Stimulated activated CD8-positive, alpha-beta memory T cell treated with anti-CD3 and anti-CD28 coated beads, Interleukin-15, amount 100 ng/mL, for 4 hours (primary cell): ENCODE results near the gene PDLIM7.
"Not testable (repeated sequence)": the region's sequence is repeated elsewhere in the genome, so short reads cannot be mapped to it uniquely, and the experiment has no call there.

ENCODE experiments used
- DNase-seq, 2 donors: peaks; one replicate each; pipeline ENCODE4 v3.0.0-alpha.2; 2020; ENCODE audit warnings: low read depth in 2 of 2

Gene PDLIM7

GRCh38 chr5:177491983-177492746 is 5.2 kb downstream of the PDLIM7 start:
- DNase-seq: no peak

DNA sequence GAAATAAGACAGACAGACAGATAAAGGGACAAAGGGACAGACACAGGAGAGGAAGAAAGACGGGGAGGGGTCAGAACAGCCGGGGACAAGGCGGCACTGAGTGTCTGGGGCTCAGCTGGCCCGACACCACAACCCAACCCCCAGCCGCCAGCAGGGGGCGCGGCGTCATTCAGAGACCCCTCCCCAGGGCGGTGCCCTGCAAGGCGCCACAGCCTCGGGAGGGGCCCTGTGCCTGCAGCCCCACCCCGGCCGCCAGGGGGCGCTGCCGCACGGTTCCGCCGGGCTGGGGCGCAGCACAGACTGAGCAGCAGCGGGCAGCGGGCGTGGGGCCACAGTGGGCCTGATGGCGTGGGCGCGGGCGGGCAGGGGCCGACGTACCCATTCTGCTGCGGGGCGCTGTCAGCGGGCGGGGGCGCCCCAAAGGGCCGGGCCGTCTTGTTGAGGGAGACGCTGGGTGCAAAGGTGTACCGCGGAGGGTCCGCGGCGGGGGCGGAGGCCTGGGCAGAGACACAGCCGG is 5.9 kb downstream of the PDLIM7 start:
- DNase-seq: no peak

GRCh38 chr5:177490992-177491391 is 6.4 kb downstream of the PDLIM7 start:
- DNase-seq: no peak

GRCh38 chr5:177490311-177490991 is 7.0 kb downstream of the PDLIM7 start:
- no peak for DNase-seq

DNA sequence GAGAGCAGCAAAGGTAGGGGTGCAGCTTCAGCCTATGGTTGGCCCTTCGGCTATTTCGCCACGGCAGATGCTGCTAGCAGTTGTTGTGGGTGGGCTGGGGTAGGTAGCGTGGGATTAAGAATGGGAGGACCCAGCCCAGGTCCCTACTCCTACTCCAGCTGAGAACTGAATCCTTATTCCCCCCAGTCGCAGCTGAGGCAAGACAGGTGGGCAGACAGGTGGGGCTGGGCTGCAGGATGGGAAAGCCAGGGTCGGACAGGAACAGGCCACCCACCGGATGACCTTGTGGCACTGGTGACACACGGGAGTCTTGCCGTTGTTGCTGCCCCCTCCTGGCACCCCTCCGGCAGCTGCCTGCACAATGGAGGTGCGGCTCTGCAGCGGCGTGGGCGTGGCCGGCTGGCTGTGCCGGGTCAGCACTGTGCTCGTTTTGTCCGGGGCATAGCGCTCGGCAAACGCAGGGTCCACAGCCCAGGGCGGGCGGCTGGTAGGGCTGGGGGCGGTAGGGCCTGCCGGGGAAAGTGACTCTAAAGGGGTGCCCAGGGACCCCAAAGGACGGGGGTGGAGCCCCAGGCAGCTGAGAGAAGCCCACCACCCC is 8.2 kb downstream of the PDLIM7 start:
- no peak for DNase-seq

- no peak for DNase-seq
Observed at GRCh38 chr5:177487975-177488374, 9.4 kb downstream of the PDLIM7 start.

- DNase-seq: no peak
Observed at GRCh38 chr5:177487144-177487543, 10.3 kb downstream of the PDLIM7 start.

DNA sequence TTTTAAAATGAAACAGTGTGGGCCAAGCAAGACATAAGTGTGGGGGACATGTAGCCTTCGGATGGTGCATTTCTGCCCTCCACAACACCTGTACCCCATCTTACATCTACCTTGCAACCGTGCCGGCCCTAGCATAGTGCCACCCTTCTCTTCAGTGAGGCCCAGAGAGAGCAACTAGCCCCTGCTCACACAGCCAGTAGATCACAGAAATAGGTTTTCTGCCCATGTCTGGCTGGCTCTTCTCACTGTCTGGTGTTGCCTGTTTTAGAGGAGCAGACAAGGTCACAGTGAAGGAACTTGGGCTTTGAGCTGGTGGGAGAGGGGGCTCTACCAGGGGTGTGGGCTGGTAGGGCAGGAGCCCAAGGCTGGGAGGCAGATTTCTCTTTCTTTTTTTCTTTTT is 11.1 kb downstream of the PDLIM7 start:
- no peak for DNase-seq

GRCh38 chr5:177485753-177486152 is 11.7 kb downstream of the PDLIM7 start:
- not testable (repeated sequence) for DNase-seq

GRCh38 chr5:177484902-177485549 is 12.4 kb downstream of the PDLIM7 start:
- no peak for DNase-seq

DNA sequence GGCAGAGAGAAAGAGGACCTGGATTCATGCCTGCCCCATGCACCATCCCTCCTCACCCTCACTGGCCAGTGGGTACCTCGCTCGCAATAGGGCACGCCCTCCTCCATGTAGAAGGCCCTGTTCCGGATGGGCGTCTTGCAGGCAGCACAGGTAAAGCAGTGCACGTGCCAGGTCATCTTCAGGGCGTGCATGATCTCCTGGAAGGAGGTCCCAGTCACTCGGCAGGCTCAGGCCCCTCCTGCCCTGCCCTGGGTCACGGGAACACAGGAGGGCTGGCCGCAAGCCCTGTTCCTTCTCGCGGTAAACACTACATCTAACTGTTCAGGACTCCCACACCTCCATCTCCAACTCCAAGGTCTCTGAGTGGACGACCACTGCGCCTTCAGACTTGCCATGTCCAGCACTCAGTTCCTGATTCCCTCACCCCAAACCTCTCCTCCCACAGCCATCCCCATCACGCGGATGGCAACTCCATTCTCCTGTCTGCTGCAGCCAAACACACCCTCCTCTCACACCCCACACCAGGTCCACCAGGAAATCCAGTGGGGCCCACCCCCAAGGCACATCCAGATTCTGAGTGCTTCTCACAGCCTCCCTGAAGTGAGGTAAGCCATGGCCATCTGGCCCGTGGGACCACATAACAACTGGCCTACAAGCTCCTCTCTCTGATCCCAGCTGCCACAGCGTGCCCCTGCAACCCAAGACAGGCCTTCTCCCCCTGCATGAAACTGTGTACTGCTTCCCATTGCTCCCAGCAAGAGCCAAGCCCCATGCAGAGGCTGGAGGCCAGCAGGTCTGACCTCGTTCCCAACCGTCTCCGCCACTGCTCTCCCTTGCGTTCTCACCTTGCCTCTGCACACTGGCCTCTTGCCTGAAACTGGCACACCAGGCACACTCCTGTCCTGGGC is 13.2 kb downstream of the PDLIM7 start:
- DNase-seq: no peak

DNA sequence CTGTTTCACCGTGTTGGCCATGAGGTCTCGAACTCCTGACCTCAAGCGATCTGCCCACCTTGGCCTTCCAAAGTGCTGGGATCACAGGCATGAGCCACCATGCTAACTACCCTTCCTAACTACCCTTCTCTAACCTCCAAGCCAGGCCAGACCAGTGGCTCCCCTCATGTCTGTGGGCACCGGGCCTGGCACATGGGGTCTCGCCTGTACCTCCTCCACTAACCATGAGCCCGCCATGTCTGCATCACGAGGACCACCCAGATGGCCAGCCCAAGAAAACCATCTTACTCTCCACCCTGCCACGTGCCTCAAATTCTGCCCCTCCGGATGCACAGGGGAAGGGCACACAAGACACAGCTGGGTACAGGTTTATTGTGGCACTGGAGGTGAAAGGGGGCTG is 14.4 kb downstream of the PDLIM7 start:
- DNase-seq: no peak

DNA sequence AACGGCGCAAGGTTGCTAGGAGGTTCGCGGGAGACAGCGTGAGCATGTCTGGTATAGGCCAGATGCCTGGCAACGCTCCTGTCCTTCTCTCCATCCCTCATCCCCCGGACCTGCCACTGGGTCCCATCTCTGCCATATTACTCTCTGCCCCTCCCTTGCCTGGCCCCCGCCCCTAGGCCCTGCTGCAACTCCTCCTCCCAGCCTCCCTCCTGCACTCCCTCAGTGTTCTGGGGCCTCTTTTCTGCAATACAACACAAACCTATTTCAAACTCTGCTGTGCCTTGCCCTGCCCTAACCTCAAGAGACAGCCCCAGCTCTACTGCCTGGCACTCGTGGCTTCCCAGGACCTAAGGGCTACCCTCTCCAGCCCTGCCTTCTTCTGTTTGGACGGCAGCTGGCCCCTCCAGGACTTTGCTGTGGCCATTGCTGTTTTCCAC is 15.0 kb downstream of the PDLIM7 start:
- no peak for DNase-seq

DNA sequence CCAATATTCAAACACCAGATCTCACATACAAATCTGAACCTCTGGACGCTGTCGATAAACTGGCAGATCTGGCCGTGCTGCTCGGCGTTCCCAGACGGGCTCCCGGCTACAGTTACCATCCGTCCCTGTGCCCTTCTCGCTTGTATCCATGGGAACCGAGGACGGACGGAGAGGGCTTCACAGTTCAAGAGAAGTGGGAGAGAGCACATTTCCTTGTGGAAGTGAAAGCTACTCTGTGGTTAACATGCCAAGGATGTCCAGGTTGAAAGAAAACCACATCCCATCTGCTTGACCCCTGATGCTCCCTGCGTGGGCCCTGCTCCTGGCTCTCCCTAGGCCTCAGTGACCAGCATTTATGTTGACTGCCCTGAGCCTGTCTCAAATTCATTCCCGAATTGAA is 17.6 kb downstream of the PDLIM7 start:
- DNase-seq: no peak

DNA sequence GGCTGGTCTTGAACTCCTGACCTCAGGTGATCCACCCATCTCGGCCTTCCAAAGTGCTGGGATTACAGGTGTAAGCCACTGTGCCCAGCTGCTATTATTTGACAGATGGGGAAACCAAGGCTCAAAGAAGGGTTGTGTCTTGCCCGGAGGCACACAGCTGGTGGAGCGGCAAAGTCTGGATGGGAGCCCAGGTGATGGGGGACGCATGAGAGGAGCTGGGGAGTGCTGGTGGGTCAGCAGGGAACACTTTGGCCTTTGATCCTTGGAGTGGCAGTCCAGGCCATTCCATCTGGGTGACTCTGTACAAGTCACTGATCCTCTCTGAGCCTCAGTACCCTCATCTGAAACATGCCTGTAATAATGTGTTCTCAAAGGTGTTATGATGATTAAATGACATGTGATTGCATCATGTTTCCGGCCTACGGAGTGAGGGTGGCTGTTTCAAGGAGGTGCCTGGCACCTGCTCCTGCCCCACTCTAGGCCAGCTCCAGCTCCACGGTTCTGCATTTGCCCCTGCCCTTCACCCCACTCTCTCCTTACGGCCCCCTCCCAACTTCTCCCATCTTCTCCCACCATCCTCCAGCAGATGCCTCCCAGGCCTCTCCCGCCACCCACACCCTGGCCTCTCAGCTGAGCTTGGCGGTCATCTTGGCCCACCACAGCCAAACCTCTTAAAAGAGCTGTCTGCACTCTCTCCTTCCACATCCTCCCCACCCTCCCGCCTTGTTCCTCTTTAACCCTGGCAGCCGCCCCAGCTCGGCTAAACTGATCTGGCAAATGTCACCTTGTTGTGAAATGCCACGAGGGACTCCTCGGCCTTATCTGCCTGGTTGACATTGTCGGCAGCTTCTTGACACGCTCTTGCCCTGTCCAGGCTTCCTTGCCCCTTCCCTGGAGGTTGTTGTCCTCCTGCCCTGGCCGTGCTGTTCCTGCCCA is 18.4 kb downstream of the PDLIM7 start:
- peak in 1 of 2 donors; percentile 16 for DNase-seq

DNA sequence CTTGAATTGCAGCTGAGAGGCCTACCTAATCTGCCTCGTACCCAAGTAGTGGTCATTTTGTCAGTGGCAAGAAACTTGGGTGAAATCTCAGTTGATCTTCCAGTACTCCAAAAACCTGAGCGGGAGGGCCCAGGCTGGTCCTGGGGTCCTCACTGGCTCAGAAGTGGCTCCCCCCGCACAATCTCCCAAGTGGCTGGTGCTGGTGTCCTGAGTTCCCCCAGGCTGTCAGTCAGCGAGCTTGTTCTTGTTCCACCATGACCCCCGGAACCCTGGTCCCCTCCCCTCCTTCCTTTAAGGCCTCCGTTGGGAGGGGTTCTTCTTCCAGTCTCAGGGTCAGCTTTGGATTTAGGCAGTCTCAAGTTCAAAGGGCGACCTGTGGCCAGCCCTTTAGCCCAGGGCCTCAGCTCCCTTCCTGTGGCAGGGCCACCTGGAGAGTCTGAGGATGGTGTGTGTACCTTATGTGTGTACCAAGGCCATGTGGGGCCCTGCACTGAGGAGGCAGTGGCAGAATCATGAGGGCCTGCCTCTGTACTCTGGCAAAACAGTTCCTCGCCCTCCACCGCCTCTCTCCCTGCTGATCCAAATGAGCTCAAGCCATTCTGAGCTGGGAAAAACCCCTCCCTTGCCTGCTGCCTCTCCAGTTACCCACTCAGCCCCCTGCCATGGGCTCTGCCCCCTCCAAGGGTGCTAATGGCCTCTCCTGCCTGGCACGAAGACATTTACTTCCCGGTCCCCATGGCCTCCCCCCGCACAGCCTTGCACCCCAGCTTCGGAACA is 19.5 kb downstream of the PDLIM7 start:
- DNase-seq: no peak

DNA sequence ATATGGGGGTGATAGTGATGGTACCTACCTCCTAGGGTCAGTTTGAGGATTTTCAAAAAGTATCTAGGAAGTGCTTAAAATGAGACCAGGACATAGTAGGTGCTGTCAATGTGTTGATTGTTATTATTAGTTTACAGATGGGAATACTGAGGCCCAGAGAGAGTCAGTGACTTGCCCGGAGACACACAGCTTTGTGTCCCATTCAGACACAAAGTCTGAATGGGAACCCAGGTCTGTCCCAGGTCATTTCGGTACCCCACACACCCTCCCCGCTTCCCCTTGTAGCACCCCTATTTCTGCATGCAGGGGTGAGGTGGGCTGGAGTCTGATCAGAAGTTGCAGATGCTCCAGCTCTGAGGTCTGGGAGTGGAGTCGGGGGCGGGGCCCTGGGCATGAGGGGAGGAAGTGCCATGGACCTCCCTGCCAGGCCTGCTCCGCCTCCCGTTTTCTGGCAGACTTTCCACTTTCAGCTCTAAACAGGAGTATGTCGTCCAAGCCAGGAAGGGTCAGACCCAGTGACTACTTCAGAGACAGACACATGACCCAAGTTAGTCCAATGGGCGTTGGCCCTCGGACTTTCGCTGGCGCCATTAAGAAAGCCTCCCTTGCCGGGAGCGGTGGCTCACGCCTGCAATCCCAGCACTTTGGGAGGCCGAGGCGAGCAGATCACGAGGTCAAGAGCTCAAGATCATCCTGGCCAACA is 20.7 kb downstream of the PDLIM7 start:
- DNase-seq: no peak

- DNase-seq: peak in 1 of 2 donors; percentile 17
Observed at GRCh38 chr5:177475563-177476427, 21.6 kb downstream of the PDLIM7 start.
